Measurements from ENCODE around the gene FUS. TPM values are rescaled to one million over a fixed set of nuclear protein-coding genes. Genes with fewer than 3 reads are reported as not detected.

The FUS gene
- total RNA-seq, 1 experiment from 2014 or later, result 629 TPM

- Mint-ChIP-seq H3K4me3 (ENCODE audit: low read depth, unreplicated experiment) (peak overlapping the region; percentile 68), H3K27ac (ENCODE audit: unreplicated experiment) (no peak overlapping the region), H3K36me3 (ENCODE audit: insufficient read depth, unreplicated experiment) (peaks cover 5% of the 10 kb centered on the region), H3K4me1 (ENCODE audit: low read depth, unreplicated experiment) (peaks cover 9% of the 10 kb centered on the region), H3K9me3 (ENCODE audit: low read depth, unreplicated experiment) (no peaks in the 10 kb centered on the region), H3K27me3 (ENCODE audit: unreplicated experiment) (peaks cover 87% of the 10 kb centered on the region)
- no peak for TF ChIP-seq CTCF (IDR thresholded peaks at IDR 0.05; ENCODE audit: unreplicated experiment)
- DNase-seq, result no peak
- BruUV-seq (replicated peaks), result no TSS peak
- CTCF ChIA-PET, result no interaction called here
- intact Hi-C loops (cut with micrococcal nuclease; ENCODE audit: unreplicated experiment), result loop anchor here (5.0 kb wide), 1 partner anchor 53 kb away; no protein-coding TSS in a partner anchor
Measured at GRCh38 chr16:31214708-31215286, 34.9 kb downstream of the FUS start.

GRCh38 chr16:31215287-31216162 lies 35.6 kb downstream of the FUS start:
- peaks cover 9% of the 10 kb centered on the region for H3K4me1 Mint-ChIP-seq (ENCODE audit: low read depth, unreplicated experiment)
- DNase-seq, result peak; percentile 66
- CTCF ChIA-PET, result no interaction called here
- no TSS peak for BruUV-seq (replicated peaks)
- peaks cover 92% of the 10 kb centered on the region for H3K27me3 Mint-ChIP-seq (ENCODE audit: unreplicated experiment)
- no peak for TF ChIP-seq CTCF (IDR thresholded peaks at IDR 0.05; ENCODE audit: unreplicated experiment)
- peaks cover 5% of the 10 kb centered on the region for H3K36me3 Mint-ChIP-seq (ENCODE audit: insufficient read depth, unreplicated experiment)
- no peak overlapping the region for H3K27ac Mint-ChIP-seq (ENCODE audit: unreplicated experiment)
- intact Hi-C loops (cut with micrococcal nuclease; ENCODE audit: unreplicated experiment), result loop anchor here (5.0 kb wide), 1 partner anchor 52 kb away; no protein-coding TSS in a partner anchor
- peak overlapping the region; percentile 68 for H3K4me3 Mint-ChIP-seq (ENCODE audit: low read depth, unreplicated experiment)
- H3K9me3 Mint-ChIP-seq (ENCODE audit: low read depth, unreplicated experiment), result no peaks in the 10 kb centered on the region

- CTCF ChIA-PET, result interaction anchor here (0.7 kb wide), 1 partner anchor 362 kb away, joined by 4 read pairs; no protein-coding TSS in a partner anchor
- Mint-ChIP-seq H3K36me3 (ENCODE audit: insufficient read depth, unreplicated experiment) (peaks cover 5% of the 10 kb centered on the region), H3K9me3 (ENCODE audit: low read depth, unreplicated experiment) (no peaks in the 10 kb centered on the region), H3K4me3 (ENCODE audit: low read depth, unreplicated experiment) (peak within 1 kb of the TSS; percentile 68), H3K4me1 (ENCODE audit: low read depth, unreplicated experiment) (peaks cover 9% of the 10 kb centered on the region), H3K27ac (ENCODE audit: unreplicated experiment) (no peak within 1 kb of the TSS), H3K27me3 (ENCODE audit: unreplicated experiment) (peaks cover 95% of the 10 kb centered on the region)
- BruUV-seq (replicated peaks), result no TSS peak
- TF ChIP-seq CTCF (IDR thresholded peaks at IDR 0.05; ENCODE audit: unreplicated experiment), result no peak
- DNase-seq, result no peak
- intact Hi-C loops (cut with micrococcal nuclease; ENCODE audit: unreplicated experiment), result loop anchor here (5.0 kb wide), 1 partner anchor 51 kb away; no protein-coding TSS in a partner anchor
Measured at GRCh38 chr16:31216422-31217135, 36.6 kb downstream of the FUS start, which contains the start of gene PYDC1. Gene PYDC1, minus strand, starts transcription at chr16:31217135. Its CDS starts 107 bp downstream, at chr16:31217028.

GRCh38 chr16:31217136-31217530 lies 37.2 kb downstream of the FUS start:
- H3K36me3 Mint-ChIP-seq (ENCODE audit: insufficient read depth, unreplicated experiment), result peaks cover 5% of the 10 kb centered on the region
- peak overlapping the region; percentile 57 for H3K4me3 Mint-ChIP-seq (ENCODE audit: low read depth, unreplicated experiment)
- H3K27ac Mint-ChIP-seq (ENCODE audit: unreplicated experiment), result no peak overlapping the region
- BruUV-seq (replicated peaks), result no TSS peak
- no peak for TF ChIP-seq CTCF (IDR thresholded peaks at IDR 0.05; ENCODE audit: unreplicated experiment)
- intact Hi-C loops (cut with micrococcal nuclease; ENCODE audit: unreplicated experiment), result loop anchor here (5.0 kb wide), 1 partner anchor 50 kb away; no protein-coding TSS in a partner anchor
- H3K9me3 Mint-ChIP-seq (ENCODE audit: low read depth, unreplicated experiment), result no peaks in the 10 kb centered on the region
- H3K27me3 Mint-ChIP-seq (ENCODE audit: unreplicated experiment), result peaks cover 95% of the 10 kb centered on the region
- CTCF ChIA-PET, result interaction anchor here (0.7 kb wide), 1 partner anchor 362 kb away, joined by 4 read pairs; no protein-coding TSS in a partner anchor
- peaks cover 9% of the 10 kb centered on the region for H3K4me1 Mint-ChIP-seq (ENCODE audit: low read depth, unreplicated experiment)
- no peak for DNase-seq

Measured in Calu3 (cell line).